Measurements from ENCODE around the gene IGFBP2.

DNA sequence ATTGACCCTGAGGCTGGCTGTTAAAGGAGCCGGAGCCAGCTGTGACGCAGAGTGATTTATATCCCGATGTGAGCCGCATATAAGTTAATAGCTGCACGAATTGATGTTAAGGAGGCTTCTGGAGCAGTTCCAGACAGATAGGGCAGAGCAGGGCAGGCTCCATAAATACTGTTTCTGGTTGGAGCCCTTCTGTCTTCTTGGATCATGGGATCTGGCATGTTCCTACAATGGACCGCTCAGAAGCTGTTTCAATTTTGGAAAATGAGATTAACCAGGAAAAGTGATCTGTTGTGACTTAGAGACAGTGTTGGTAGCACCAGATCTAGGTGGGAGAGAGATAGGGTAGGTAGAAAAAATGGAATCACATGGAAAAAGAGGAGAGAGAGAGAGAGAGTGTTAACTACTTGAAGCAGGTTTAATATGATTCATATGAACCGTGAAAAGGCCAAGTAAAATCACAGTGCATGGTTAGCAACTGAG, 66.9 kb downstream of the IGFBP2 start:
- TF ChIP-seq SUZ12 (IDR thresholded peaks at IDR 0.05; ENCODE audit: extremely low read depth, insufficient read depth, insufficient read length) (no peak), YY1 (IDR thresholded peaks at IDR 0.05; ENCODE audit: insufficient read depth, insufficient read length) (no peak), ZNF274 (IDR thresholded peaks at IDR 0.05; ENCODE audit: low read depth, low read length) (no peak)
